Fibroblast of skin of right quadriceps (primary cell): Measurements from ENCODE around the gene PPIC.

Source experiments
- DNase-seq: peaks from one replicate; pipeline ENCODE4 v3.0.0-alpha.2; 2013

PPIC gene

DNA sequence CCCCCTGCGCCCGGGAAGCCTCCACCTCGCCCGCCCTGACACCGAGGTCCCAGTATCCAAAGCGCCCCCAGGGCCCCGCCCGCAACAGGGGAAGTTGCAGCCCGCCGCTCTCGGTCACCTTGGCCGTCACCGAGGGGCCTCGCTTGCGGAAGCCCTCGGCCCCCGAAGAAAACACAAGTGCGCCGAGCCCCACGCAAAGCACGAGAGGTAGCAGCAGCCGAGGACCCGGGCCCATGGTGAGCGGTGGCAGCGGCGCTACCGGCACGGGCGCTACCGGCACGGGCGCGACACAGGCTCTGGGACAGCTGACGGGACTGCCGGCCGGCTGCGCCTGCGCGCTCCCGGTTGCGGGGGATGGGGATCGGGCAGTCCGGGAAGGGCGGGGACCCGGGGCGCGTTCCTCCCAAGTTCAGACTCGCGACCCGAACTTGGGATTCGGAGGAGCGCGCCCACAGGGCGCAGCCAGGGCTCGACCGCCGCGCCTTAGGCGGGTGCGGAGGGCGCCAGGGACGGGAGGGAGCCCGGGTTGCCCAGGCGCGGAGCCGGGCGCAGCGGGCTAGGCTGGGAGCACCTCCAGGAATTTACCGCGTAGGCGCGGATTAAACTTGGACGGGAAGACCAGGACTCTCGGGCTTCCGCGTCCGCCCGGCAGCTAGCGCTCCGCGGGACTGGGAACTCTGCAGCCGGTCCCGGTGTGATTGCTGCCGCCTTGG is at the start of gene PPIC:
PPIC (minus strand) TSS at position 335 of the 713 bp plus-strand sequence; CDS start at position 235, 100 bp downstream.
- DNase-seq = peak; percentile 76

DNA sequence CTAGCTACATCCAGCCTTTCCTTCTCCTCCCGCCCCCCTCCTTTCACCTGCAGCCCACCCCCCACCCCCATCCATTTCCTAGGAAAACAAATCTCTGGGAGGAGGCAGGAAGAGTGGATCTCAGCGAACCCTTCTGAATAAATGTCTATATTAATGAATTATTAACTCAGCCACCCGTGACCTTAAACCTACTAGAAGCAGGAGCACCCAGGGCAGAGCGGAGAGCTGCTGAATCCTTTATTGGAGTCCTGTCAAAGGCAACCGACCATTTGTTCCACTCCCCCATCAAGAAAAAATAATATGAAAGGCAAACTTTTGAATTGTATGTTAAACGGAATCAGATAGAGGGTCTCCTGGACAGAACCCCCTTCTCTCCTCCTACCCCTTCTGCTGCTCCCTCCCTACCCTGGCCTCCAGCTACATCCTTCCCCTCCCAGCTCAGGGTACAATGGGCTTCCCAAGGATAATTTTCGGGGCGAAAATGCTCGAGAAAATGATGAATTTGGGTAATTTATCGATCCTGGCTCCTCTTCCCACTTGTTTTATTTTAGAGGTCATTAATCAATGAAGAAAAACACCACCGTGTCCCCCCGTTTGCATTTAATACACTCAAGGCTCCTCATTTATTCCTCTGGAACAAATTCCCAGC is 49.2 kb upstream of the PPIC start:
- no peak for DNase-seq

DNA sequence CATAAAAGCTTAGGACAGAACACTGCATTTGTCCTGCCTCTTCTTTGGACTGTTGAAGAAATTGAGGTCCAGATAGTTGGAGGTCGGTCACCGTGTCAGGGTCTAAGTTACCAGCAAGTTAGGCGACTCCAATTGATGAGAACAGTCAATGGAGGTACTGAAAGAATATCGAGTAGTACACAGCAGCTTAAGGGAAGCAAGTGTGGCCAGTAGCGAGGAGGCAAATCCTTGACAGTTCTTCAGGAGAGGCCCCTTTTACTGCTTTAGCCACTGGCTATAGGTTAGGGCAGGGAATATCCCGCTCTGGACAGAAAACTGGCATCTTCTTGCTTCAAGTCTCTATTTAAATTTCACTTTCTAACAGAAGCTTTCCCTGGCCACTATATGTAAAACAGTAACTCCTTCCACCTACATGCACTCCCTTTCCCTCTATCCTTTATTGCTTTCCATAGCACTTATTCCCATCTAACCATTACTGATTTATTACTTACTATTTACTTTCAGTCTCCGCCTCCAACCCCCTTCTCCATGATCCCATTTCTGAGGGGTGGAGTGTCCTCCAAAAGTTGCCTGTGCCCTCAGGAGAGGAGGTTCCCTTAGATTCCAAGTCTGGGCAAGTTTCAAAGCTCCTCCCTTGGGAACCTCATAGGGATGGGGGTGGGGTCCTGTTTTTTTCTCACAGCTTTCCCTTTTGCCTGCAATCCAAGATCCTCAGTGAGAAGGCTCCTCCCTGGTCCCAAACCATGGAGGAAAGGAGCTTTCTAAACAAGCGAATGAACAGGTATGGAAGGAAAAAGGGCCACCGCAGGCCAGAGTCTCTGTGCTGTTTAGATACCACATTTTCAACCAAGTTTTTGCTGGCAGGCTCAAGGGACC is 48.4 kb upstream of the PPIC start:
- DNase-seq = no peak

DNA sequence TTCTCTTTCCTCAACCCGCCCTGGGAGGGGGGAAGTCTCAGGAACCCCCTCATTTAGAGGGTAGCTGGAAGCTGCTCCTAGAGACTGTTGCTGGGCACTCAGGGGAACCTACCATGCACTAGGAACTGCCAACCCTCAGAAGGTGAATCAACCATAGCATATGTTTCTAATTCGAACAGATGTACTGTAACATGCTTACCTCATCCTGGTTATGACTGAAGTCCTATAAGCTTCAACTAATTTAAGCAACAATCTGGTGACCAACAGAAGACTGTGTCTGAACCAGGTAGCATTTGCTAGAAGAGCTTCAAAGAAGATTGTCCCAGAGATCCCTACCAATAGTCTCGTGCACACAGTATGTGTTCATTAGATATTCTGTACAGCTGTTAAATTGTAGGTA is 46.8 kb upstream of the PPIC start:
- no peak for DNase-seq

DNA sequence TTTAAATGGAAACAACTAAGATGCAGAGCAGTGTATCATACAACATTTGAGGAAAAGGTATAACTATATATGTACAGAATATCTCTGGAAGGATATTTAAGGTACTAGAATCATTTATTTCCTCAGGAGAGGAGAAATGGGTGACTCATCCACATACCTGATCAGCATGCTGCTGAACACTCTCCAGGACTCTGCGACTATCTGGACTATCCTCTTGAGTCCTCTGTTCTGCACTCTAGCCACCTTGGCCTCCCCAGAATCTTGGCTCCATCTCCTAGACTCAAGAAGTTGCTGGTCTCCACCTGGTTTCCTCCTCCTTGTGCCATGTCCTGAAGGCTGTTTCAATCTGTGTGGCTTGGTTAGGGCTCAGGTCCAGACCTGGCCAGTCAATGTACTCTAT is 43.7 kb upstream of the PPIC start:
- no peak for DNase-seq

DNA sequence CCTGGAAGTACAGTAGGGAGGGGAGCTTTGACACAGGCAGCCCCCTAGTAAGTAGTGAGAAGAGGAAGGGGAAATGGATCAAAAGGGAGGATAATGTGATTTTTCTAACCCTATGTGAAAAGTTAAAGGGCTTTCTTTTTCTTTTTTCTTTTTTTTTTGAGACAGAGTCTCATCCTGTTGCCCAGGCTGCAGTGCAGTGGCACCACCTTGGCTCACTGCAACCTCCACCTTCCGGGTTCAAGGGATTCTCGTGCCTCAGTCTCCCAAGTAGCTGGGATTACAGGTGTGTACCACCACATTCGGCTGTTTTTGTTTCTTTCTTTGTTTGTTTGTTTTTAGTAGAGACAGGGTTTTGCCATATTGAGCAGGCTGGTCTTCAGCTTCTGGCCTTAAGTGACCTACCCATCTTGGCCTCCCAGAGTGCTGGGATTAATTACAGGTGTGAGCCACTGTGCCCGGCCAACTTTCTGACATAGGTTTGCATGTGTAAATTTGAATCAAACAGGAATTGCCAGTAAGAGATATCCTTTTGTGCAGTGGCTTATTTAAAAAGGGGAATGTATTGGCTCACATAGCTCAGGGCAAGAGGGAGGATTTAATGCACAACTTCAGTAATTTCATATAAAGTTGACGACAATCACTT is 39.1 kb upstream of the PPIC start:
- no peak for DNase-seq

DNA sequence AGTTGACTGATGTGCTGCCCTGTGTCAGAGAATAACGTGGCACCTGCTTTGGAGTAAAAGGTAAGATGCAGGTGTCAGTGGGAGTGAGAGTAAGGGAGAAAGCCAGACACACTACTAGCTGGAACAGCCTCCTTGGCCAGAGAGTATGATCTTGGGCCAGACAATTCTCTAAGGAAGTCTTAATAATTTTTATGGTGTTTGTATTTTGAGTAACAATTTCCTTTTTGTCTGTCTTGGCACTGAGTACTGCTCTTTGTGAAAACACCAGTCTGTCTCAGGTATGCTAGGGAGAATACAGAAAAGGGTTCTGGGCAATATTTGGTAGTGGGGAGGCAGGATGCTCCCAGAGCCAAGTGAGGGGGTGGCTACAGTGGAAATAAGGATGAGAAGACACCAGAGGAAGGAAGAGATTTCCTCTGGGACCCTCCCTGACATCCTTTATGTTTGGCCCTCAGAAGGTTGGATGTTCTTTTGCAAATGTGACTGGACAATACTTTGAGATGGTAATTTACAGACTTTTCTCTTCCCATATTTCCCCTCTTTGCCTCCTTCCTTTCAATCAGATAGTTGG is 31.9 kb upstream of the PPIC start:
- DNase-seq = no peak

DNA sequence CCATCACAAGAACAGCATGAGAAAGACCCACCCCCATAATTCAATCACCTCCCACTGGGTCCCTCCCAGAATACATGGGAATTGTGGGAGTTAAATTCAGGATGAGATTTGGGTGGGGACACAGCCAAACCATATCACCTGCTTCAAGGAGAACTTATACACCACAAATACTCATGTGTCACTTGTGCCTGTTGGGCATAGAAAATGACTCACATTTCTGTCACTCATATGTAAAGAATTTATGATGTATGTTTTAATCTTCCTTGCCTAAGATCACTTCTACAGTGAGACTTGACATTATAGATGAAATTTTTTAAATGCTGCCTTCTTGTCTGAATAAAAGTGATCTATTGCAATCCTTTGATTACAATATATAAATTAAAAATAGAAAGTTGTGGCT is 29.5 kb upstream of the PPIC start:
- no peak for DNase-seq

DNA sequence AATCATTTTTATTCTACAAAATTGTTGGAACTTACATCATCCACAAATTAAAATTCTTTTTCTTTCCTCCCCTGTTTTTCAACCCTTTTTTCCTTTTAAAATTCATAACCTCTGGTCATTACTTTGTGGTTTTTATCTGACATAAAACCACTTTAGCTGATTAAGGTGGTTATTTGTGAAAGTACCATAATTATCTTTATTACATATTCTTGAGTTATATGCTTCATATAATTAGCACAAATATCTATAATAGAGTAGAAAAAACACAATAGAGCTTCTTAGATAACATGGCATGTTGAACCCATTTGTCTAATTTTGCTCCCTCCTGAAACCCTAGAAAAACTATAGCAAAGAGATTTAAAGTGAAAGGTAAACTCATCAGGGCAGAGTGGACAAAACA is 22.9 kb upstream of the PPIC start:
- DNase-seq = no peak

DNA sequence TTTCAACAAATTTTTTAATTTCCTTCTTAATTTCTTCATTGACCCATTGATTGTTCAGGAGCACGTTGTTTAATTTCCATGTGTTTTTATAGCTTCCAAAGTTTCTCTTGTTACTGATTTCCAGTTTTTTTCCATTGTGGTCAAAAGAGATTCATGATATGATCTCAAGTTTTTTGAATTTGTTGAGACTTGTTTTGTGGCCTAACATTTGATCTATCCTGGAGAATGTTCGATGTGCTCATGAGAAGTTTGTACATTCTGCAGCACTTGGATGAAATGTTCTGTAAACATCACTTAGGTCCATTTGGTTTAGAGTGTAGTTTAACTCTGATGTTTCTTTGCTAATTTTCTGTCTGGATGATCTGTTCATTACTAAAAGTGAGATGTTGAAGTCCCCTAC is 14.7 kb upstream of the PPIC start:
- no peak for DNase-seq

DNA sequence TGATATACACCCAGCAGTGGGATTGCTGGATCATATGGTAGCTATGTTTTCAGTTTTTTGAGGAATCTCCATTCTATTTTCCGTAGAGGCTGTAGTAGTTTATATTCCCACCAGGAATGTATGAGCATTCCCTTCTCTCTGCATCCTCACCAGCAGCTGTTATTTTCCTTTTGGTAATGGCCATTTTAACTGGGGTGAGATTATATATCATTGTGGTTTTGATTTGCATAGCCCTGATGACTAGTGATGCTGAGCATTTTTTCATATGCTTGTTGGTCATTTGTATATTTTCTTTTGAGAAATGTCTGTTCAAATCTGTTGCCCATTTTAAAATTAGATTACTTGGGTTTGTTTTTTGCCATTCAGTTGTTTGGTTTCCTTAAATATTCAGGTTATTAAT is 11.2 kb upstream of the PPIC start:
- peak; percentile 31 for DNase-seq

DNA sequence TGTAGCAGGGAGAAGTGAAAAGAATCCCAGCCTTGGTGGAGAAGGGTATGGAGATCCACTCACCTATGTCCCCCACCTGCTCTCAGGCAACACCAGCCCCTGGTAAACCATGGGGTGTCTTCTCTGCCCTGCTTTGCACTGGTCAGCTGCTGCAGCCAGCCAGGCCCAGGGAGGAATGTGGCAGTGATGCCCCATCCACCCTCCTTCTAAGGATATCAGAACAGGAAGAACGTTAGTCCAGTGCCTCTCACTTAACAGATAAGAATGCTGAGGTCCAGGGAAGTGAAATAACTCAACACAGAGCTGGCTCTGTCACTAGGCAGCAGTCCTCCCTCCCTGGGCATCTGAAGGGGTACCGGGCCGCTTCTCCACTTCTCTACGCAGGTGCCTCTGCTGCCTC is 9.7 kb upstream of the PPIC start:
- no peak for DNase-seq

DNA sequence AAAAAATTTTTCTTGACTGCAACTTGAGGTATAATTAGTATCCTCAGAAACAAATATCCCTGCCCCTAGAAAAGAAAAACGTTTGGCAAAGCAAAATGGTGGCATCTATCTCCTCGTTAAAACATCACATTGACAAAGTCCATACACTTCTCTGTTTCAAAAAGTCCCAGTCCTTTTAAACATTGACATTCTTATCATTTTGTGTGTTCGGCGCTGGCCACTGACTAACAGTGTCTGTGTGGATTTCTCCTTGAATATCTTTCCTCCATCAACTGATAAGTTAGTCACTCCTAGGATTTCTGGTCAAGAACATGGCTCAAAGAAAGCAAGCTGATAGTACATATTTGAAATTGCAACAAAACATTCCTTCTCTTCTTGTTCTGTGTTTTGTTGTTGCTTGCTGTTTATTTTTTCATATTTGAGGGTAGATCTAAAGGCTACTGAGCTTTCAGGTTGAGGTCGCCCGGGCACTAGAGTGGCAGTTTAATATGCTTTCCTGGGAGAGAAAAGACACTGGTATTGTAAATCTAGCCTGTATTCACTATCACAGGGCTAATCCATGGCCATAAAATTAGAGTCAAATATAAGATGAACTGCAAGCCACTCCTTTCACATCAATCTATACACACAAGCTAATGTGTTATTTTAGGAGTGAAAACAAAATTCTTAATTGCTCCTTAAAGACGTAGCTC is 8.5 kb upstream of the PPIC start:
- no peak for DNase-seq

DNA sequence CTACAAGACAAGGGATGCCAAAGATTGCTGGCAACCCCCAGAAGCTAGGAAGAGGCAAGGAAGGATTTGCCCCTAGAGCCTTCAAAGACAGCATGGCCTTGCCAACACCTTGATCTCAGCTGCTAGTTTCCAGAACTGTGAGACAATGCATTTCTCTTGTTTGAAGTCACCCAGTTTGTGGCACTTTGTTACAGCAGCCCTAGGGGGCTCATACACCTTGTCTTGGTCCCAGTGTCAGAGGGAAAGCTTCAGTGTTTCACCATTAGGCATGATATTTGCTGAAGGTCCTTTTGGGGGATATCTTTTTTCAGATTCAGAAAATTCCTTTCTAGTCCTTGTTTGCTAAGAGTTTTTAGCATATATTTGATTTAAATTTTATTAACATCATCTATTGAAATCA is 3.1 kb upstream of the PPIC start:
- no peak for DNase-seq

DNA sequence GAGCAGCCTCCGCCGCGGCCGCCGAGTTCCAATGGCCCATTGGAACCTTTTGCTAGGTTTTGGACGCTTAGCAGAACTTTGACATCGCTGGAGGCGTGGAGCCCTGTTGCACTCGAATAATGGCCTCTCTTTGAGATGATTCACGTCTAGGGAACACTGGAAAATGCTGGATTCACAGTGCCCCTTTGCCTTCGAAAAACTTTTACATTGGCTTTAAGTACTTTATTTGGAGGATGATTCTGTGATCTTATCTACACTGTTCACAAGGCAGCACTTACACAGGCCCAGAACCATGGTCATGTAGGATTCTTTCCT is 536 bp upstream of the PPIC start:
- no peak for DNase-seq

DNA sequence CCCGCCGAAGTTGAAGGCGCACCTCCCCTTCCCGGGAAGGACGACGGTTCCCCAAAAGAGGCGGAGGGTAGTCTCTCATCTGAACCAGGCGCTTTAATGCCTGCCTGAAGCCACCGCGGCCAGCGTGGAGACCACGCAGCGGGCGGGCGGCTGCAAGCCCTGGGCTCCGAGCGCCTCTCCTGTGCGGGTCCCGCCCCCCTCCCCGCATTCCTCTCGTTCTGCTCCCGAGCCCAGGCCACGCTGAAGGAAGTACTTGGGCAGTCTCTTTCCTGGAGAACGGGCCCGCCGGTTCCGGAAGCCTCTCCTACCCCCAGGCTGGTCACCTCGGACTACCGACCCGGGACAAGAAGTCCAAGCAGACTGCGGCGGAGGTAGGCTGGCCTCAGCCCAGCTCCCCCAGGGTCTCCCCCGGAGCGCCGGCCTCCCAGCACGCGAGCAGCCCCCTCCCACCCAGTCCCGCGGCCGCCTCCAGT is 571 bp downstream of the PPIC start:
- DNase-seq = peak; percentile 35

DNA sequence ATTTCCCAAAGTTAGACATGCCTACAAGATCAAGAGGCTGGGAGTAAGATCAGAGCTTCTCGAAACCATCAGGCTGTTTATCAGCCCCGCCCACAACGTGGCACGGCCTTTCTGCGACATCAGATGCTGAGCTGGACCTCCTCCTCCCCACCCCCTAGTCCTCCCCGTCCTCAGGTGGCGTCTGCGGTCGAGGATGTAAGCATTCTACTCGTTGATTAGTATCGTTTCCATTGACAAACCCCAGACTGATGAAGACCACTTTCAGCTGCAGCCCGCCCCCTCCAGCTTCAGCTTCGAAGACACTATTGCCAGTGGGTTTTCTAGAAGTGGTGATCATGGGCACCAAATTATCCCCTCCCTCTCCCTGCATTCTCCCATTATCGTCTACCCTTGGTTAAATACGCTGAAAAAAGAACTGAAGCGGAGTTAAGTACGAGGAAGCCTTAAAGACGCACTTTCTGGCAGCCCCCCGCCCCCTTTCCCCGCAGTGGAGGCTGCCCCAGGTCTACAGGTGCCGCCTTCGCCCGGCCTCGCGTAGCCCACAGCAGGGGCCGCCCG is 1.1 kb downstream of the PPIC start:
- DNase-seq = peak; percentile 10

DNA sequence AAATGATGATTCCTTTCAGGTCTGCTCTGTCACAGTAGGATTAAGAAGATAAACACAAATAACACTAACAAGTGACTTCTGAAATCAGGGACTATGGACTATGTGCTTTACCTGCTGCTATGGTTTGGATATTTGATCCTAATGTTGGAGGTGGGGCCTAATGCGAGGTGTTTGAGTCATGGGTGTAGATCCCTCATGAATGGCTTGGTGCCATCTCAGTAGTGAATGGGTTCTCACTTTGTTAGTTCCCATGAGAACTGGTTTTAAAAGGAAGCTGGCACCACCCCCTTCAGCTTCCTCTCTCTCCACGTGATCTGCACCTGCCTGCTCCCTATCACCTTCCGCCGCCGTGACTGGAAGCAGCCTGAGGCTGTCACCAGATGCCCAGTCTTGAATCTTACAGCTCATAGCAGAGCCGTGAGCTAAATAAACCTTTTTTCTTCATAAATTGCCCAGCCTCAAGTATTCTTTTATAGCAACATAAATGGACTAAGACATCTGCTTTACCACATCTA is 3.3 kb downstream of the PPIC start:
- DNase-seq = no peak

DNA sequence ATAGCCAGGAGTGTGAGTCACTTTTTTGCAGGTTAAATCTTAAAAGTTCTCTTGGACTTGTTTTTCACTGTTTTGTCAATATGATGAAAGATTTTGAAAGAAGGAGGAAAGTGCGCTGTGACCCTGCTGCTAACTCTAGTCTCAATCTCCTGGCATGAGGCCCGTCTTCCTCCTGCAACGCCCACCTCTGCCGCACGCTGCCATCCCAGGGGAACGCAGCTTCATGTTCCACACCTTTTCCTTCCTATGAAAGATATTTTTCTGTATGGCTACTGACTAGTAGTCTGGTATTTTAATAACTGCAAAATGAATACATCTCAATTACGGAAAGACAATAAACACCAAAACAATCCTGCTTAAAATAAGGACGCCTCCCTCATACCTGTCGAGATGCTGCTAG is 8.3 kb downstream of the PPIC start:
- no peak for DNase-seq

DNA sequence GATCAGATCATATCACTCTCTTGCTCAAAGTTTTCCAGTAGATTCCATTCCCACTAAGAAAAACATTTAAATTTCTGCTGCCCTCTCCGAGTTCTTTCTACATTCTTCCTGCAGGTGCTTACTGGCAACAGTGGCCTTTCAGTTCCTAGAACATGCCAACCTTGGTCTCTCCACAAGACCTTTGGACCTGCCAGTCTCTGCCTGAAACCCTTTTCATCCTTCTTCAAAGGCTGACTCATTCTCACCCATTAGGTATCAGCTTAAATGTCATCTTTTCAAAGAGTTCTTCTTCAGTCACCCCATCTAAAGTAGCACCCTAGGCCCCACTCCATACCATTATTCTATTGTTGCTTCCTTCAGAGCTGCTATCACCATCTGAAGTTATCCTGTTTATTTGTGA is 21.8 kb downstream of the PPIC start:
- DNase-seq = no peak

DNA sequence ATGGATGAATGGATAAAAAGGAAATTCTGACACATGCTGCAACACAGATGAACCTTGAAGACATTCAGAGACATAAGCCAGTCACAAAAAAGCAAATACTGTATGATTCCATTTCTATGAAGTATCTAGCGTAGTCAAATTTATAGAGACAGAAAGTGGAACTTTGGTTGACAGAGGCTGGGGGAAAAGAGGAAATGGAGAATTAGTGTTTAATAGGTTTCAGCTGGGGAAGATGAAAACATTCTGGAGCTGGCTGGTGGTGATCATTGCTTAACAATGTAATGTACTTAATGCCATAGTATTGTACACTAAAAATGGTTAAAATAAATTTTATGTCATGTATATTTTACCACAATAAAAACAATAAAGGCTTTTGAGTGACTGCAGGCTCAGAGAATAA is 24.2 kb downstream of the PPIC start:
- DNase-seq = peak; percentile 62

DNA sequence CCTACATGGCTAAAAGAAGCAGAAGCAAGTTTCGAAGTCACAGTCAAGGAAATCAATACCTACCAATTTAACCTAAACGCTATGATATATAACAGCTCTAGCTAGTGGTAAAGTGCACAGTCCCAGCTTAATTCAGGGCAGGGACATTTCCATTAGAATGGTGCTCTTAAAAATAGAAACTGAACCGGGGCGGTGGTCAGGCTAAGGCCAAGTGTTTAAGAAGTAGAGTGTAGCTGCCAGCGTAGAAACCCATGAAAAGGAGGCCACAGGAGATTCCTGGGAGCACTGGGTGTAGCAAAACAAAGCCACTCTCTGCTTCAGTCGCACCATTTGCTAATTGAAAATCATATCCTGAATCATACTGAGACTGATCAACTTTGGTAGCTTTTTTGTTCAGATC is 28.8 kb downstream of the PPIC start:
- no peak for DNase-seq
